HEK293 (cell line): ENCODE data around the gene POLR3E.

Source experiments
- BCL6B ChIP-seq: fragments of 450-650 bp; formaldehyde crosslinking; IDR thresholded peaks from 2 replicates; pipeline ENCODE4 v1.5.1; 2017; ENCODE audit warnings: missing biosample characterization, missing genetic modification characterization
- KLF10 ChIP-seq: fragments of 450-650 bp; IDR thresholded peaks from 2 replicates; pipeline ENCODE4 v1.5.1; 2018; ENCODE audit warnings: missing biosample characterization, mild to moderate bottlenecking, missing genetic modification characterization
- KLF17 ChIP-seq: fragments of 450-650 bp; formaldehyde crosslinking; IDR thresholded peaks from 2 replicates; pipeline ENCODE4 v1.5.1; 2016; ENCODE audit warnings: missing biosample characterization, missing genetic modification characterization
- REPIN1 ChIP-seq: fragments of 450-650 bp; formaldehyde crosslinking; IDR thresholded peaks from 2 replicates; pipeline ENCODE4 v1.5.1; 2017; ENCODE audit warnings: missing biosample characterization, missing genetic modification characterization, low read depth
- SP2 ChIP-seq: fragments of 450-650 bp; formaldehyde crosslinking; IDR thresholded peaks from 2 replicates; pipeline ENCODE4 v1.5.1; 2016; ENCODE audit warnings: missing biosample characterization, missing genetic modification characterization
- SP7 ChIP-seq: fragments of 450-650 bp; formaldehyde crosslinking; IDR thresholded peaks from 2 replicates; pipeline ENCODE4 v1.5.1; 2016; ENCODE audit warnings: missing biosample characterization, missing genetic modification characterization
- YY1 ChIP-seq: fragments of 450-650 bp; formaldehyde crosslinking; IDR thresholded peaks from 2 replicates; pipeline ENCODE4 v1.5.1; 2018; ENCODE audit warnings: missing biosample characterization, missing genetic modification characterization
- ZBTB26 ChIP-seq: fragments of 450-650 bp; formaldehyde crosslinking; optimal IDR thresholded peaks from 2 replicates; pipeline ENCODE3; 2016; ENCODE audit warnings: missing biosample characterization, mild to moderate bottlenecking, missing genetic modification characterization
- ZNF138 ChIP-seq: fragments of 450-650 bp; formaldehyde crosslinking; IDR thresholded peaks from 2 replicates; pipeline ENCODE4 v1.5.1; 2016; ENCODE audit warnings: missing biosample characterization, missing genetic modification characterization, borderline replicate concordance
- ZNF175 ChIP-seq: fragments of 450-650 bp; formaldehyde crosslinking; IDR thresholded peaks from 2 replicates; pipeline ENCODE4 v1.5.1; 2016; ENCODE audit warnings: missing biosample characterization, missing genetic modification characterization
- ZNF18 ChIP-seq: fragments of 450-650 bp; formaldehyde crosslinking; IDR thresholded peaks from 2 replicates; pipeline ENCODE4 v1.5.1; 2016; ENCODE audit warnings: missing biosample characterization, missing genetic modification characterization
- ZNF24 ChIP-seq: fragments of 450-650 bp; formaldehyde crosslinking; IDR thresholded peaks from 2 replicates; pipeline ENCODE4 v1.5.1; 2016; ENCODE audit warnings: missing biosample characterization, missing genetic modification characterization
- ZNF280C ChIP-seq: fragments of 450-650 bp; formaldehyde crosslinking; IDR thresholded peaks from 2 replicates; pipeline ENCODE4 v1.5.1; 2016; ENCODE audit warnings: missing biosample characterization, missing genetic modification characterization
- ZNF302 ChIP-seq: fragments of 450-650 bp; formaldehyde crosslinking; IDR thresholded peaks from 2 replicates; pipeline ENCODE4 v1.5.1; 2016; ENCODE audit warnings: missing biosample characterization, missing genetic modification characterization, low read depth
- ZNF324 ChIP-seq: fragments of 450-650 bp; formaldehyde crosslinking; IDR thresholded peaks from 2 replicates; pipeline ENCODE4 v1.5.1; 2016; ENCODE audit warnings: missing biosample characterization, missing genetic modification characterization
- ZNF354C ChIP-seq: fragments of 450-650 bp; formaldehyde crosslinking; IDR thresholded peaks from 2 replicates; pipeline ENCODE4 v1.5.1; 2016; ENCODE audit warnings: missing biosample characterization, missing genetic modification characterization, low read depth, borderline replicate concordance
- ZNF391 ChIP-seq: fragments of 450-650 bp; formaldehyde crosslinking; IDR thresholded peaks from 2 replicates; pipeline ENCODE4 v1.5.1; 2016; ENCODE audit warnings: low read depth, missing biosample characterization, missing genetic modification characterization, borderline replicate concordance
- ZNF394 ChIP-seq: fragments of 450-650 bp; formaldehyde crosslinking; IDR thresholded peaks from 2 replicates; pipeline ENCODE4 v1.5.1; 2016; ENCODE audit warnings: missing biosample characterization, missing genetic modification characterization, mild to moderate bottlenecking, moderate library complexity, borderline replicate concordance
- ZNF561 ChIP-seq: fragments of 450-650 bp; IDR thresholded peaks from 2 replicates; pipeline ENCODE4 v1.5.1; 2018; ENCODE audit warnings: missing biosample characterization, missing genetic modification characterization, borderline replicate concordance
- ZNF610 ChIP-seq: fragments of 450-650 bp; formaldehyde crosslinking; IDR thresholded peaks from 2 replicates; pipeline ENCODE4 v1.5.1; 2016; ENCODE audit warnings: missing biosample characterization, missing genetic modification characterization, borderline replicate concordance
- ZNF692 ChIP-seq: fragments of 450-650 bp; formaldehyde crosslinking; IDR thresholded peaks from 2 replicates; pipeline ENCODE4 v1.5.1; 2016; ENCODE audit warnings: missing biosample characterization, missing genetic modification characterization
- ZNF76 ChIP-seq: fragments of 450-650 bp; formaldehyde crosslinking; IDR thresholded peaks from 2 replicates; pipeline ENCODE4; 2016; ENCODE audit warnings: low read depth, missing biosample characterization, missing genetic modification characterization, borderline replicate concordance
- ZNF777 ChIP-seq: fragments of 450-650 bp; formaldehyde crosslinking; IDR thresholded peaks from 2 replicates; pipeline ENCODE4 v1.5.1; 2017; ENCODE audit warnings: missing biosample characterization, missing genetic modification characterization, borderline replicate concordance
- ZSCAN16 ChIP-seq: fragments of 450-650 bp; formaldehyde crosslinking; IDR thresholded peaks from 2 replicates; pipeline ENCODE4 v1.5.1; 2016; ENCODE audit warnings: missing biosample characterization, missing genetic modification characterization
- ZSCAN23 ChIP-seq: fragments of 450-650 bp; formaldehyde crosslinking; IDR thresholded peaks from 2 replicates; pipeline ENCODE4 v1.5.1; 2016; ENCODE audit warnings: missing biosample characterization, missing genetic modification characterization
- ZSCAN5A ChIP-seq: fragments of 450-650 bp; formaldehyde crosslinking; IDR thresholded peaks from 2 replicates; pipeline ENCODE4 v1.5.1; 2016; ENCODE audit warnings: missing biosample characterization, missing genetic modification characterization
- ZXDB ChIP-seq: fragments of 450-650 bp; formaldehyde crosslinking; IDR thresholded peaks from 2 replicates; pipeline ENCODE4 v1.5.1; 2016; ENCODE audit warnings: missing biosample characterization, missing genetic modification characterization

POLR3E gene

GRCh38 chr16:22297114-22297870 lies at the start of gene POLR3E (continued):
- TF ChIP-seq BCL6B (tag by site-specific recombination) = no peak
- TF ChIP-seq REPIN1 (tag by site-specific recombination) = peak; percentile 78
- TF ChIP-seq ZNF561 (tag by site-specific recombination) = peak; percentile 93
- TF ChIP-seq ZNF610 (tag by site-specific recombination) = peak; percentile 59
- no peak for TF ChIP-seq ZNF354C
- TF ChIP-seq SP2 (tag by site-specific recombination) = peak; percentile 71
- peak; percentile 64; the same call in 1 of the 2 replicates for TF ChIP-seq ZNF777 (tag by site-specific recombination)
- 0 out of 2 replicates have a peak, but pooled peaks have one; percentile 37 for TF ChIP-seq ZNF18 (tag by site-specific recombination)
- TF ChIP-seq ZSCAN16 (tag by site-specific recombination) = no peak; the same call in 1 of the 2 replicates
- peak; percentile 90 for TF ChIP-seq SP7
- no peak for TF ChIP-seq ZNF302 (tag by site-specific recombination)
- peak; percentile 86 for TF ChIP-seq ZNF24 (tag by site-specific recombination)
- peak; percentile 97 for TF ChIP-seq ZBTB26 (tag by site-specific recombination)
- TF ChIP-seq ZNF138 (tag by site-specific recombination) = 0 out of 2 replicates have a peak, but pooled peaks have one; percentile 41
- peak; percentile 97 for TF ChIP-seq ZNF324 (tag by site-specific recombination)
- TF ChIP-seq KLF17 (tag by site-specific recombination) = peak; percentile 98
- TF ChIP-seq ZNF692 (tag by site-specific recombination) = peak; percentile 91
- TF ChIP-seq ZNF280C (tag by site-specific recombination) = no peak
- TF ChIP-seq ZSCAN5A (tag by site-specific recombination) = peak; percentile 74
- peak; percentile 67; the same call in 1 of the 2 replicates for TF ChIP-seq ZSCAN23 (tag by site-specific recombination)
- TF ChIP-seq ZXDB = peak; percentile 87
- TF ChIP-seq ZNF391 (tag by site-specific recombination) = peak; percentile 55; the same call in 1 of the 2 replicates
- TF ChIP-seq ZNF394 = peak; percentile 78
- peak; percentile 95 for TF ChIP-seq YY1 (tag by site-specific recombination)
- peak; percentile 96 for TF ChIP-seq ZNF76 (tag by site-specific recombination)
- no peak for TF ChIP-seq ZNF175
- TF ChIP-seq KLF10 (tag by site-specific recombination) = peak; percentile 89
